H9 (cell line): ENCODE measurements around the gene KDM2B. TPM values are rescaled to one million over a fixed set of nuclear protein-coding genes. Genes with fewer than 3 reads are reported as not detected.

Experiments used
- DNase-seq: peaks from one replicate; pipeline ENCODE4 v3.0.0-alpha.2; 2017
- H2AFZ ChIP-seq: one replicate; pipeline ENCODE4 v1.6.1; 2013; ENCODE audit warnings: mild to moderate bottlenecking, low read length, control low read depth, moderate library complexity
- H2AK5ac ChIP-seq: 2 replicates; pipeline ENCODE4 v1.6.1; 2013; ENCODE audit warnings: low read length, control low read depth, mixed read lengths; ENCODE audit not compliant: insufficient read length
- H2BK120ac ChIP-seq: one replicate; pipeline ENCODE4 v1.6.1; 2013; ENCODE audit warnings: low read depth, mild to moderate bottlenecking, low read length, control low read depth, inconsistent platforms; ENCODE audit not compliant: poor library complexity, severe bottlenecking
- H2BK12ac ChIP-seq: 2 replicates; pipeline ENCODE4 v1.6.1; 2013; ENCODE audit warnings: low read length, control low read depth, mixed read lengths, low read depth; ENCODE audit not compliant: insufficient read length
- H2BK15ac ChIP-seq: 2 replicates; pipeline ENCODE4 v1.6.1; 2013; ENCODE audit warnings: low read depth, low read length, control low read depth
- H2BK20ac ChIP-seq: one replicate; pipeline ENCODE4 v1.6.1; 2013; ENCODE audit warnings: low read depth, mild to moderate bottlenecking, low read length, control low read depth, inconsistent platforms; ENCODE audit not compliant: poor library complexity, severe bottlenecking
- H2BK5ac ChIP-seq: 2 replicates; pipeline ENCODE4 v1.6.1; 2013; ENCODE audit warnings: low read length, control low read depth, mixed read lengths; ENCODE audit not compliant: insufficient read length
- H3K14ac ChIP-seq: 2 replicates; pipeline ENCODE4 v1.6.1; 2013; ENCODE audit warnings: low read length, control low read depth; ENCODE audit not compliant: insufficient read depth
- H3K18ac ChIP-seq: 2 replicates; pipeline ENCODE4 v1.6.1; 2013; ENCODE audit warnings: low read depth, mild to moderate bottlenecking, mixed read lengths, low read length, control low read depth; ENCODE audit not compliant: insufficient read length
- H3K23ac ChIP-seq: 2 replicates; pipeline ENCODE4 v1.6.1; 2013; ENCODE audit warnings: low read length, control low read depth, mixed read lengths, low read depth; ENCODE audit not compliant: insufficient read length
- H3K23me2 ChIP-seq: 2 replicates; pipeline ENCODE4 v1.6.1; 2013; ENCODE audit warnings: low read depth, mild to moderate bottlenecking, mixed read lengths, low read length, control low read depth; ENCODE audit not compliant: insufficient read length, poor library complexity, severe bottlenecking
- H3K27ac ChIP-seq: 2 replicates; pipeline ENCODE4 v1.5.1; 2013; ENCODE audit warnings: low read length, control low read depth, mixed read lengths, low read depth; ENCODE audit not compliant: insufficient read length
- H3K27me3 ChIP-seq: 2 replicates; pipeline ENCODE4 v1.6.1; 2013; ENCODE audit warnings: low read length, control low read depth, inconsistent platforms; ENCODE audit not compliant: insufficient read depth
- H3K4ac ChIP-seq: 2 replicates; pipeline ENCODE4 v1.6.1; 2013; ENCODE audit warnings: low read depth, mild to moderate bottlenecking, control low read depth, inconsistent platforms, low read length, moderate library complexity
- H3K4me1 ChIP-seq: 2 replicates; pipeline ENCODE4 v1.6.1; 2013; ENCODE audit warnings: low read length, control low read depth, inconsistent platforms; ENCODE audit not compliant: insufficient read depth
- H3K4me2 ChIP-seq: 2 replicates; pipeline ENCODE4 v1.6.1; 2013; ENCODE audit warnings: low read length, control low read depth, mixed read lengths; ENCODE audit not compliant: insufficient read length, insufficient read depth
- H3K56ac ChIP-seq: 2 replicates; pipeline ENCODE4 v1.6.1; 2013; ENCODE audit warnings: low read depth, mild to moderate bottlenecking, mixed read lengths, low read length, control low read depth; ENCODE audit not compliant: insufficient read length
- H3K79me1 ChIP-seq: 2 replicates; pipeline ENCODE4 v1.6.1; 2013; ENCODE audit warnings: low read depth, mild to moderate bottlenecking, moderate library complexity, low read length, control low read depth, inconsistent platforms; ENCODE audit not compliant: insufficient read depth, poor library complexity, severe bottlenecking
- H3K79me2 ChIP-seq: 2 replicates; pipeline ENCODE4 v1.6.1; 2013; ENCODE audit warnings: low read length, control low read depth, inconsistent platforms; ENCODE audit not compliant: insufficient read depth
- H3K9ac ChIP-seq: 2 replicates; pipeline ENCODE4 v1.6.1; 2013; ENCODE audit warnings: low read length, control low read depth, mixed read lengths; ENCODE audit not compliant: insufficient read length; ENCODE audit errors: extremely low read depth
- H3K9me3 ChIP-seq: one replicate; pipeline ENCODE4 v1.6.1; 2013; ENCODE audit warnings: low read depth, low read length, inconsistent platforms; ENCODE audit not compliant: control insufficient read depth
- H3T11ph ChIP-seq: one replicate; pipeline ENCODE4 v1.6.1; 2013; ENCODE audit warnings: mild to moderate bottlenecking, low read length, control low read depth, inconsistent platforms
- H4K20me1 ChIP-seq: one replicate; pipeline ENCODE4 v1.6.1; 2013; ENCODE audit not compliant: control insufficient read depth, insufficient read length, insufficient read depth
- H4K5ac ChIP-seq: 2 replicates; pipeline ENCODE4 v1.6.1; 2013; ENCODE audit warnings: low read depth, mild to moderate bottlenecking, mixed read lengths, low read length, control low read depth; ENCODE audit not compliant: insufficient read length
- H4K8ac ChIP-seq: replicated peaks from 2 replicates; pipeline ENCODE4 v1.6.1; 2013; ENCODE audit warnings: low read length, control low read depth, mixed read lengths, low read depth; ENCODE audit not compliant: insufficient read length
- H4K91ac ChIP-seq: 2 replicates; pipeline ENCODE4 v1.6.1; 2013; ENCODE audit warnings: low read depth, mild to moderate bottlenecking, moderate library complexity, mixed read lengths, low read length, control low read depth; ENCODE audit not compliant: insufficient read length
- H3K27ac Mint-ChIP-seq, 3 experiments: 2 replicates in 2 of 3; 3 replicates in 1 of 3; pipeline ENCODE4 v1.8.0; 2020 to 2021; ENCODE audit warnings: mixed read lengths in 3 of 3, mild to moderate bottlenecking in 1 of 3, moderate library complexity in 1 of 3
- H3K27me3 Mint-ChIP-seq: 2 replicates; pipeline ENCODE4 v1.8.0; 2021; ENCODE audit warnings: low read depth, mild to moderate bottlenecking, moderate library complexity, mixed read lengths
- H3K36me3 Mint-ChIP-seq, 3 experiments: 2 replicates in 2 of 3; 3 replicates in 1 of 3; pipeline ENCODE4 v1.8.0; 2020 to 2021; ENCODE audit warnings: low read depth in 3 of 3, mixed read lengths in 3 of 3; ENCODE audit not compliant: insufficient read depth in 1 of 3
- H3K4me1 Mint-ChIP-seq, 2 experiments: 2 replicates each; pipeline ENCODE4 v1.8.0; 2020; ENCODE audit warnings: mixed read lengths in 2 of 2
- H3K4me3 Mint-ChIP-seq, 2 experiments: 2 replicates in 1 of 2; 3 replicates in 1 of 2; pipeline ENCODE4 v1.8.0; 2020 to 2021; ENCODE audit warnings: mild to moderate bottlenecking in 2 of 2, mixed read lengths in 2 of 2, moderate library complexity in 1 of 2
- H3K9me3 Mint-ChIP-seq, 2 experiments: 2 replicates in 1 of 2; 3 replicates in 1 of 2; pipeline ENCODE4 v1.8.0; 2020; ENCODE audit warnings: mild to moderate bottlenecking in 2 of 2, mixed read lengths in 2 of 2, moderate library complexity in 1 of 2
- WGBS: extraction: QIAGEN DNeasy Blood & Tissue Kit; methylation state at CpG from one replicate; pipeline ENCODE4 v1.1.7; 2013; ENCODE audit warnings: missing lambda C conversion rate, low lambda C conversion rate, mixed read lengths; ENCODE audit not compliant: insufficient read length; ENCODE audit errors: extremely low coverage; 5-methylcytosine and 5-hydroxymethylcytosine counted together
- total RNA-seq: library from RNA; stranded (reverse); gene quantifications from 2 replicates; pipeline ENCODE4 v1.2.1, GENCODE V29; 2021
- TF ChIP-seq, protein P1 (sequence below): fragments of 200-600 bp; sonication (generic); conservative IDR thresholded peaks from 3 replicates; pipeline ENCODE4 v1.8.0; 2021; ENCODE audit warnings: antibody characterized with exemption, mild to moderate bottlenecking

KDM2B gene
- total RNA-seq, 1 experiment from 2014 or later = 143 TPM

DNA sequence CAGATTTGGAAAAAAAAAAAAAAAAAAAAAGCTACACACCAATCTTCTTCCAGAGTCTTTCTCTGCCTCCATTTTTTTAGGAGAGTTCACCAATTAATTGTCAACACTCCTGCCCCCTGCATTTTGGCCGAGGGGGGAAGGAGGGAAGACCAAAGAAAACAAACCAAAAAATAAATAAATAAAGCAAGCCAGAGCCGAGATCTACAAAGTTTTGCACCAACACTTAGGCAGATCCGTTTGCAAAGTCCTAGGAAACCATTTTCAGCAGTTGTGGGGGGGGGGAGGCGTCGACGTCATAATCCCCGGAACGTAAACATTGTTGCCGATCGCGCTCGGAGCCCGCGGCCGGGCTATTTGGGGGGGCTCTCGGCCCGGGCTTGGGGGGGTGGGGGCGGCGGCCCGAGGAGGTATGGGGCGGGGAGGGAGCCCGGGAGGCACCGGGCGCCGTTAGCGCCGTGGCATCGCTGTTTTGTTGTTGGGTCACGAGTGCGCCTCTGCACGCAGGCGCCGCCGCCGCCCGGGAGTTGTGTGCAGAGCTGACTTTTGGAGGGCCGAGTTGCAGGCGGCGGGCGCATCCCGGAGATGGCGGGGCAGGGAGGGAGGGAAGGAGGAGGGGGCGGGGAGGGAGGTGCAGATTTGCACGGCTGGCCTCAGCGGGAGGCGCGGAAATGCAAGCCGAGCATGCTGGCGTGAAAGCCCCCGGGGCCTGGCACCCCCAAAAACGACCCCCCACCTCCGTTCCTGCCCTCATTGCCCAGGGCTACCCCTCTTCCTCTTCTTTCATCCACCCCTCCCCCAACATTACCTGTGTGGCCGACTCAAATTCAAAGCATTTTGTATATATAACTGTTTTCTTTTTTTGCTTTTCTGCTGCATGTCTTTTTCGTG is 598 bp downstream of the KDM2B start:
- Mint-ChIP-seq H3K4me1 (peaks cover 47 to 49% of the 10 kb centered on the region in 2 experiments), H3K27me3 (no peaks in the 10 kb centered on the region), H3K4me3 (peak overlapping the region; percentile 79 to 98), H3K27ac (peak overlapping the region; percentile 98 to 100 (median 100)), H3K9me3 (no peaks in the 10 kb centered on the region), H3K36me3 (peaks cover 7 to 12% (median 9%) of the 10 kb centered on the region in 3 experiments)
- TF ChIP-seq, protein P1, sequence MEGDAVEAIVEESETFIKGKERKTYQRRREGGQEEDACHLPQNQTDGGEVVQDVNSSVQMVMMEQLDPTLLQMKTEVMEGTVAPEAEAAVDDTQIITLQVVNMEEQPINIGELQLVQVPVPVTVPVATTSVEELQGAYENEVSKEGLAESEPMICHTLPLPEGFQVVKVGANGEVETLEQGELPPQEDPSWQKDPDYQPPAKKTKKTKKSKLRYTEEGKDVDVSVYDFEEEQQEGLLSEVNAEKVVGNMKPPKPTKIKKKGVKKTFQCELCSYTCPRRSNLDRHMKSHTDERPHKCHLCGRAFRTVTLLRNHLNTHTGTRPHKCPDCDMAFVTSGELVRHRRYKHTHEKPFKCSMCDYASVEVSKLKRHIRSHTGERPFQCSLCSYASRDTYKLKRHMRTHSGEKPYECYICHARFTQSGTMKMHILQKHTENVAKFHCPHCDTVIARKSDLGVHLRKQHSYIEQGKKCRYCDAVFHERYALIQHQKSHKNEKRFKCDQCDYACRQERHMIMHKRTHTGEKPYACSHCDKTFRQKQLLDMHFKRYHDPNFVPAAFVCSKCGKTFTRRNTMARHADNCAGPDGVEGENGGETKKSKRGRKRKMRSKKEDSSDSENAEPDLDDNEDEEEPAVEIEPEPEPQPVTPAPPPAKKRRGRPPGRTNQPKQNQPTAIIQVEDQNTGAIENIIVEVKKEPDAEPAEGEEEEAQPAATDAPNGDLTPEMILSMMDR = no peak
- H2BK15ac ChIP-seq = no peak overlapping the region
- no peaks in the 10 kb centered on the region for H3K9me3 ChIP-seq
- peaks cover 8% of the 10 kb centered on the region; the same call in 1 of the 2 replicates for H3K79me2 ChIP-seq
- no peak overlapping the region for H2AFZ ChIP-seq
- no peak overlapping the region for H2BK12ac ChIP-seq
- no CpG with 5 or more reads among the region's 54 CpGs for WGBS
- H3K4me2 ChIP-seq = peak overlapping the region; percentile 98
- peak overlapping the region; percentile 68 for H2BK5ac ChIP-seq
- H4K8ac ChIP-seq = no peak overlapping the region
- no peak overlapping the region for H3K23ac ChIP-seq
- peaks cover 41% of the 10 kb centered on the region for H3K23me2 ChIP-seq
- no peaks in the 10 kb centered on the region for H3K27me3 ChIP-seq
- DNase-seq = peak; percentile 92
- no peak overlapping the region for H3K56ac ChIP-seq
- H3K14ac ChIP-seq = peak overlapping the region; percentile 84; the same call in 1 of the 2 replicates
- no peak overlapping the region for H2BK20ac ChIP-seq
- H3K4me1 ChIP-seq = peaks cover 9% of the 10 kb centered on the region
- no peaks in the 10 kb centered on the region for H4K20me1 ChIP-seq
- H4K5ac ChIP-seq = no peak overlapping the region
- H3K79me1 ChIP-seq = no peaks in the 10 kb centered on the region
- peak overlapping the region; percentile 91 for H3K27ac ChIP-seq
- H3K4ac ChIP-seq = no peak overlapping the region; the same call in 1 of the 2 replicates
- no peak overlapping the region for H4K91ac ChIP-seq
- H2BK120ac ChIP-seq = no peak overlapping the region
- peak overlapping the region; percentile 90 for H3K9ac ChIP-seq
- H3T11ph ChIP-seq = peak overlapping the region; percentile 90
- no peak overlapping the region for H2AK5ac ChIP-seq
- peak overlapping the region; percentile 94 for H3K18ac ChIP-seq
